ENCODE measurements around the gene FOXO1. TPM values are rescaled to one million over a fixed set of nuclear protein-coding genes. Genes with fewer than 3 reads are reported as not detected.

Gene FOXO1
- total RNA-seq, 1 experiment from 2014 or later: 10.5 TPM

- Histone ChIP-seq H3K4me1 (replicated peaks; ENCODE audit: insufficient read depth) (peaks cover 18% of the 10 kb centered on the region), H3K9me3 (ENCODE audit: insufficient read depth, low read depth) (no peaks in the 10 kb centered on the region), H2AFZ (no peak overlapping the region), H4K20me1 (ENCODE audit: insufficient read depth) (no peaks in the 10 kb centered on the region), H3F3A (ENCODE audit: insufficient read depth, low read depth) (peaks cover 4% of the 10 kb centered on the region; the same call in 1 of the 2 replicates), H3K79me2 (ENCODE audit: low read depth) (peaks cover 29% of the 10 kb centered on the region), H3K4me3 (no peak overlapping the region), H3K27me3 (ENCODE audit: insufficient read depth, low read depth) (no peaks in the 10 kb centered on the region), H3K4me2 (no peak overlapping the region), H3K36me3 (ENCODE audit: low read depth) (no peaks in the 10 kb centered on the region), H3K9me2 (ENCODE audit: insufficient read depth) (no peaks in the 10 kb centered on the region), H3K27ac (no peak overlapping the region)
- DNase-seq: no peak
- no TSS peak for BruUV-seq (replicated peaks)
- ChIA-PET CTCF (no interaction called here), POLR2A (ENCODE audit: unreplicated experiment) (no interaction called here)
- no peak for TF ChIP-seq EZH2 (IDR thresholded peaks at IDR 0.05; ENCODE audit: low read depth)
- no peak for TF ChIP-seq CTCF (conservative IDR thresholded peaks at IDR 0.05)
- intact Hi-C loops (cut with micrococcal nuclease; ENCODE audit: unreplicated experiment): no loop called here
Measured at GRCh38 chr13:40617801-40618356, 48.6 kb downstream of the FOXO1 start.

GRCh38 chr13:40615619-40616018, 50.8 kb downstream of the FOXO1 start:
- Histone ChIP-seq H3K27me3 (ENCODE audit: insufficient read depth, low read depth) (no peaks in the 10 kb centered on the region), H3K9me2 (ENCODE audit: insufficient read depth) (no peaks in the 10 kb centered on the region), H4K20me1 (ENCODE audit: insufficient read depth) (no peaks in the 10 kb centered on the region), H2AFZ (no peak overlapping the region), H3K4me1 (replicated peaks; ENCODE audit: insufficient read depth) (peaks cover 14% of the 10 kb centered on the region), H3F3A (ENCODE audit: insufficient read depth, low read depth) (peaks cover 4% of the 10 kb centered on the region; the same call in 1 of the 2 replicates), H3K9me3 (ENCODE audit: insufficient read depth, low read depth) (no peaks in the 10 kb centered on the region), H3K4me3 (no peak overlapping the region), H3K27ac (no peak overlapping the region), H3K4me2 (no peak overlapping the region), H3K79me2 (ENCODE audit: low read depth) (peaks cover 23% of the 10 kb centered on the region), H3K36me3 (ENCODE audit: low read depth) (no peaks in the 10 kb centered on the region)
- ChIA-PET POLR2A (ENCODE audit: unreplicated experiment) (no interaction called here), CTCF (no interaction called here)
- TF ChIP-seq CTCF (conservative IDR thresholded peaks at IDR 0.05): no peak
- no peak for TF ChIP-seq EZH2 (IDR thresholded peaks at IDR 0.05; ENCODE audit: low read depth)
- DNase-seq: no peak
- no TSS peak for BruUV-seq (replicated peaks)
- intact Hi-C loops (cut with micrococcal nuclease; ENCODE audit: unreplicated experiment): no loop called here

- BruUV-seq (replicated peaks): no TSS peak
- intact Hi-C loops (cut with micrococcal nuclease; ENCODE audit: unreplicated experiment): no loop called here
- Histone ChIP-seq H3K4me1 (replicated peaks; ENCODE audit: insufficient read depth) (peaks cover 14% of the 10 kb centered on the region), H3K79me2 (ENCODE audit: low read depth) (peaks cover 27% of the 10 kb centered on the region), H3K4me2 (no peak overlapping the region), H3K27ac (no peak overlapping the region), H3K27me3 (ENCODE audit: insufficient read depth, low read depth) (no peaks in the 10 kb centered on the region), H3F3A (ENCODE audit: insufficient read depth, low read depth) (peaks cover 7% of the 10 kb centered on the region; the same call in 1 of the 2 replicates), H3K4me3 (no peak overlapping the region), H4K20me1 (ENCODE audit: insufficient read depth) (no peaks in the 10 kb centered on the region), H3K9me2 (ENCODE audit: insufficient read depth) (no peaks in the 10 kb centered on the region), H2AFZ (no peak overlapping the region), H3K36me3 (ENCODE audit: low read depth) (no peaks in the 10 kb centered on the region), H3K9me3 (ENCODE audit: insufficient read depth, low read depth) (no peaks in the 10 kb centered on the region)
- ChIA-PET POLR2A (ENCODE audit: unreplicated experiment) (no interaction called here), CTCF (no interaction called here)
- no peak for DNase-seq
- TF ChIP-seq EZH2 (IDR thresholded peaks at IDR 0.05; ENCODE audit: low read depth) (no peak), CTCF (conservative IDR thresholded peaks at IDR 0.05) (no peak)
Measured at GRCh38 chr13:40613914-40614313, 52.5 kb downstream of the FOXO1 start.
